ENCODE measurements around the gene ZNF771. TPM values are rescaled to one million over a fixed set of nuclear protein-coding genes. Genes with fewer than 3 reads are reported as not detected.

Gene ZNF771
- total RNA-seq, 2 donors from 2014 or later, result 21.8 to 25.7 TPM

GRCh38 chr16:30428055-30428454 lies 20.6 kb downstream of the ZNF771 start:
- Histone ChIP-seq H3K4me3 (no peak overlapping the region), H3K9me3 (no peaks in the 10 kb centered on the region), H3K36me3 (no peaks in the 10 kb centered on the region), H3K4me1 (ENCODE audit: control insufficient read depth in 1 of 2, low read depth in 2 of 2) (peaks cover 0 to 18% of the 10 kb centered on the region in 2 donors), H3K27me3 (replicated peaks; ENCODE audit: insufficient read depth) (no peaks in the 10 kb centered on the region), H3K27ac (no peak overlapping the region)
- DNase-seq (ENCODE audit: low spot score) (no peak), ATAC-seq (ENCODE audit: insufficient number of reproducible peaks, low FRiP score, low read depth) (no peak)
- TF ChIP-seq CTCF (IDR thresholded peaks at IDR 0.05), result no peak

GRCh38 chr16:30429418-30429677 lies 21.9 kb downstream of the ZNF771 start:
- H3K27ac ChIP-seq, result peak overlapping the region; percentile 39 to 42
- no peaks in the 10 kb centered on the region for H3K9me3 ChIP-seq
- no peaks in the 10 kb centered on the region for H3K27me3 ChIP-seq (replicated peaks; ENCODE audit: insufficient read depth)
- ATAC-seq (ENCODE audit: insufficient number of reproducible peaks, low FRiP score, low read depth) (no peak), DNase-seq (ENCODE audit: low spot score) (no peak)
- H3K4me1 ChIP-seq (ENCODE audit: control insufficient read depth in 1 of 2, low read depth in 2 of 2), result peaks cover 0 to 18% of the 10 kb centered on the region in 2 donors
- no peaks in the 10 kb centered on the region for H3K36me3 ChIP-seq
- no peak for TF ChIP-seq CTCF (IDR thresholded peaks at IDR 0.05)
- peak overlapping the region; percentile 82 for H3K4me3 ChIP-seq

GRCh38 chr16:30429678-30430427 lies 22.4 kb downstream of the ZNF771 start, which contains the start of gene DCTPP1:
Gene DCTPP1, minus strand, starts transcription at chr16:30430030. Its CDS starts 50 bp downstream, at chr16:30429980.
- ATAC-seq (ENCODE audit: insufficient number of reproducible peaks, low FRiP score, low read depth) (peak; percentile 100), DNase-seq (ENCODE audit: low spot score) (peak; percentile 94)
- H3K4me1 ChIP-seq (ENCODE audit: control insufficient read depth in 1 of 2, low read depth in 2 of 2), result peaks cover 0 to 18% of the 10 kb centered on the region in 2 donors
- H3K9me3 ChIP-seq, result no peaks in the 10 kb centered on the region
- peak; percentile 70 for TF ChIP-seq CTCF (IDR thresholded peaks at IDR 0.05)
- no peaks in the 10 kb centered on the region for H3K36me3 ChIP-seq
- peak within 1 kb of the TSS; percentile 82 for H3K4me3 ChIP-seq
- no peaks in the 10 kb centered on the region for H3K27me3 ChIP-seq (replicated peaks; ENCODE audit: insufficient read depth)
- peak within 1 kb of the TSS; percentile 39 to 42 for H3K27ac ChIP-seq

GRCh38 chr16:30430428-30430970 lies 23.1 kb downstream of the ZNF771 start:
- no peaks in the 10 kb centered on the region for H3K9me3 ChIP-seq
- peak overlapping the region; percentile 39 to 42 for H3K27ac ChIP-seq
- H3K27me3 ChIP-seq (replicated peaks; ENCODE audit: insufficient read depth), result no peaks in the 10 kb centered on the region
- no peak for TF ChIP-seq CTCF (IDR thresholded peaks at IDR 0.05)
- ATAC-seq (ENCODE audit: insufficient number of reproducible peaks, low FRiP score, low read depth), result no peak
- peak overlapping the region; percentile 82 for H3K4me3 ChIP-seq
- H3K36me3 ChIP-seq, result no peaks in the 10 kb centered on the region
- H3K4me1 ChIP-seq (ENCODE audit: control insufficient read depth in 1 of 2, low read depth in 2 of 2), result peaks cover 0 to 18% of the 10 kb centered on the region in 2 donors
- no peak for DNase-seq (ENCODE audit: low spot score)

- Histone ChIP-seq H3K4me1 (ENCODE audit: control insufficient read depth in 1 of 2, low read depth in 2 of 2) (peaks cover 0 to 5% of the 10 kb centered on the region in 2 donors), H3K4me3 (no peak overlapping the region), H3K9me3 (no peaks in the 10 kb centered on the region), H3K27me3 (replicated peaks; ENCODE audit: insufficient read depth) (no peaks in the 10 kb centered on the region), H3K36me3 (no peaks in the 10 kb centered on the region), H3K27ac (no peak overlapping the region)
- ATAC-seq (ENCODE audit: insufficient number of reproducible peaks, low FRiP score, low read depth), result no peak
- no peak for TF ChIP-seq CTCF (IDR thresholded peaks at IDR 0.05)
- no peak for DNase-seq (ENCODE audit: low spot score)
Measured at GRCh38 chr16:30434852-30435251, 27.4 kb downstream of the ZNF771 start.

Data from thoracic aorta (tissue), 2 donors.